Measurements from ENCODE around the gene CD151. TPM values are rescaled to one million over a fixed set of nuclear protein-coding genes. Genes with fewer than 3 reads are reported as not detected.

CD151 gene
- total RNA-seq, 2 experiments from 2014 or later = 20.2 to 20.8 TPM

GRCh38 chr11:813072-813455 lies 19.7 kb upstream of the CD151 start:
- H3K9me3 Mint-ChIP-seq = no peaks in the 10 kb centered on the region
- ChIA-PET POLR2A (interaction anchor here (0.6 kb wide), 1 partner anchor 11 kb away, joined by 3 read pairs; no protein-coding TSS in a partner anchor), CTCF (no interaction called here)
- no peak for ATAC-seq (ENCODE audit: poor library complexity)
- peaks cover 30% of the 10 kb centered on the region for H3K4me1 Mint-ChIP-seq (ENCODE audit: low read depth)
- DNase-seq = no peak
- no peaks in the 10 kb centered on the region for H3K9me3 ChIP-seq (ENCODE audit: control insufficient read depth in 1 of 2, insufficient read depth in 1 of 2, low read length in 2 of 2)
- H3K27ac Mint-ChIP-seq = no peak overlapping the region
- peaks cover 33% of the 10 kb centered on the region for H3K4me1 ChIP-seq (ENCODE audit: insufficient read depth, low read length)
- H3K27me3 ChIP-seq (ENCODE audit: control insufficient read depth in 1 of 2, insufficient read depth in 2 of 2, low read length in 2 of 2) = no peaks in the 10 kb centered on the region
- intact Hi-C loops (cut with DNase I, micrococcal nuclease) = no loop called here
- H3K36me3 ChIP-seq (ENCODE audit: insufficient read depth, low read length) = peaks cover 31% of the 10 kb centered on the region
- no peak overlapping the region for H3K4me3 ChIP-seq (ENCODE audit: low read length)
- H3K27me3 Mint-ChIP-seq = no peaks in the 10 kb centered on the region
- peaks cover 36% of the 10 kb centered on the region for H3K36me3 Mint-ChIP-seq (ENCODE audit: low read depth)
- no peak for TF ChIP-seq CTCF (IDR thresholded peaks at IDR 0.05)
- H3K4me3 Mint-ChIP-seq = no peak overlapping the region
- no peak overlapping the region for H3K27ac ChIP-seq (ENCODE audit: low read depth in 1 of 2, low read length in 2 of 2)

- H3K36me3 Mint-ChIP-seq (ENCODE audit: low read depth) = peaks cover 36% of the 10 kb centered on the region
- DNase-seq (no peak), ATAC-seq (ENCODE audit: poor library complexity) (no peak)
- no peaks in the 10 kb centered on the region for H3K9me3 Mint-ChIP-seq
- peaks cover 33% of the 10 kb centered on the region for H3K4me1 ChIP-seq (ENCODE audit: insufficient read depth, low read length)
- H3K4me3 Mint-ChIP-seq = peak overlapping the region; percentile 65
- H3K27ac ChIP-seq (ENCODE audit: low read depth in 1 of 2, low read length in 2 of 2) = no peak overlapping the region
- no peak overlapping the region for H3K4me3 ChIP-seq (ENCODE audit: low read length)
- H3K4me1 Mint-ChIP-seq (ENCODE audit: low read depth) = peaks cover 28% of the 10 kb centered on the region
- POLR2A ChIA-PET = interaction anchor here (0.6 kb wide), 1 partner anchor 12 kb away, joined by 3 read pairs; no protein-coding TSS in a partner anchor
- H3K27ac Mint-ChIP-seq = no peak overlapping the region
- H3K27me3 Mint-ChIP-seq = no peaks in the 10 kb centered on the region
- peaks cover 31% of the 10 kb centered on the region for H3K36me3 ChIP-seq (ENCODE audit: insufficient read depth, low read length)
- intact Hi-C loops (cut with DNase I, micrococcal nuclease) = no loop called here
- H3K9me3 ChIP-seq (ENCODE audit: control insufficient read depth in 1 of 2, insufficient read depth in 1 of 2, low read length in 2 of 2) = no peaks in the 10 kb centered on the region
- CTCF ChIA-PET = no interaction called here
- H3K27me3 ChIP-seq (ENCODE audit: control insufficient read depth in 1 of 2, insufficient read depth in 2 of 2, low read length in 2 of 2) = no peaks in the 10 kb centered on the region
- TF ChIP-seq CTCF (IDR thresholded peaks at IDR 0.05) = no peak
These were observed 19.2 kb upstream of the CD151 start for GRCh38 chr11:813456-814096.

GRCh38 chr11:815675-816432 lies 16.9 kb upstream of the CD151 start:
- peaks cover 14% of the 10 kb centered on the region for H3K4me1 Mint-ChIP-seq (ENCODE audit: low read depth)
- H3K9me3 ChIP-seq (ENCODE audit: control insufficient read depth in 1 of 2, insufficient read depth in 1 of 2, low read length in 2 of 2) = no peaks in the 10 kb centered on the region
- H3K4me3 Mint-ChIP-seq = peak overlapping the region; percentile 15
- TF ChIP-seq CTCF (IDR thresholded peaks at IDR 0.05) = no peak
- H3K36me3 ChIP-seq (ENCODE audit: insufficient read depth, low read length) = peaks cover 31% of the 10 kb centered on the region
- DNase-seq = no peak
- H3K27me3 Mint-ChIP-seq = no peaks in the 10 kb centered on the region
- no peak for ATAC-seq (ENCODE audit: poor library complexity)
- H3K4me3 ChIP-seq (ENCODE audit: low read length) = no peak overlapping the region
- peaks cover 32% of the 10 kb centered on the region for H3K4me1 ChIP-seq (ENCODE audit: insufficient read depth, low read length)
- no peaks in the 10 kb centered on the region for H3K9me3 Mint-ChIP-seq
- H3K27ac ChIP-seq (ENCODE audit: low read depth in 1 of 2, low read length in 2 of 2) = no peak overlapping the region
- CTCF ChIA-PET = interaction anchor here (0.5 kb wide), 1 partner anchor 770 kb away, joined by 3 read pairs; no protein-coding TSS in a partner anchor
- H3K27me3 ChIP-seq (ENCODE audit: control insufficient read depth in 1 of 2, insufficient read depth in 2 of 2, low read length in 2 of 2) = no peaks in the 10 kb centered on the region
- H3K36me3 Mint-ChIP-seq (ENCODE audit: low read depth) = peaks cover 30% of the 10 kb centered on the region
- H3K27ac Mint-ChIP-seq = no peak overlapping the region
- POLR2A ChIA-PET = interaction anchor here (1.0 to 1.4 kb wide), 2 partner anchors 9 to 17 kb away, joined by 3 read pairs; partner anchors contain the start of gene CD151
- intact Hi-C loops (cut with DNase I, micrococcal nuclease) = no loop called here

All from CD4-positive, alpha-beta T cell (primary cell).